H9 (cell line): ENCODE data around the gene OSM. TPM values are rescaled to one million over a fixed set of nuclear protein-coding genes. Genes with fewer than 3 reads are reported as not detected.

Source experiments
- DNase-seq: peaks from one replicate; pipeline ENCODE4 v3.0.0-alpha.2; 2017
- H2AFZ ChIP-seq: one replicate; pipeline ENCODE4 v1.6.1; 2013; ENCODE audit warnings: mild to moderate bottlenecking, low read length, control low read depth, moderate library complexity
- H2AK5ac ChIP-seq: 2 replicates; pipeline ENCODE4 v1.6.1; 2013; ENCODE audit warnings: low read length, control low read depth, mixed read lengths; ENCODE audit not compliant: insufficient read length
- H2BK120ac ChIP-seq: one replicate; pipeline ENCODE4 v1.6.1; 2013; ENCODE audit warnings: low read depth, mild to moderate bottlenecking, low read length, control low read depth, inconsistent platforms; ENCODE audit not compliant: poor library complexity, severe bottlenecking
- H2BK12ac ChIP-seq: 2 replicates; pipeline ENCODE4 v1.6.1; 2013; ENCODE audit warnings: low read length, control low read depth, mixed read lengths, low read depth; ENCODE audit not compliant: insufficient read length
- H2BK15ac ChIP-seq: 2 replicates; pipeline ENCODE4 v1.6.1; 2013; ENCODE audit warnings: low read depth, low read length, control low read depth
- H2BK20ac ChIP-seq: one replicate; pipeline ENCODE4 v1.6.1; 2013; ENCODE audit warnings: low read depth, mild to moderate bottlenecking, low read length, control low read depth, inconsistent platforms; ENCODE audit not compliant: poor library complexity, severe bottlenecking
- H2BK5ac ChIP-seq: 2 replicates; pipeline ENCODE4 v1.6.1; 2013; ENCODE audit warnings: low read length, control low read depth, mixed read lengths; ENCODE audit not compliant: insufficient read length
- H3K14ac ChIP-seq: 2 replicates; pipeline ENCODE4 v1.6.1; 2013; ENCODE audit warnings: low read length, control low read depth; ENCODE audit not compliant: insufficient read depth
- H3K18ac ChIP-seq: 2 replicates; pipeline ENCODE4 v1.6.1; 2013; ENCODE audit warnings: low read depth, mild to moderate bottlenecking, mixed read lengths, low read length, control low read depth; ENCODE audit not compliant: insufficient read length
- H3K23ac ChIP-seq: 2 replicates; pipeline ENCODE4 v1.6.1; 2013; ENCODE audit warnings: low read length, control low read depth, mixed read lengths, low read depth; ENCODE audit not compliant: insufficient read length
- H3K23me2 ChIP-seq: 2 replicates; pipeline ENCODE4 v1.6.1; 2013; ENCODE audit warnings: low read depth, mild to moderate bottlenecking, mixed read lengths, low read length, control low read depth; ENCODE audit not compliant: insufficient read length, poor library complexity, severe bottlenecking
- H3K27ac ChIP-seq: 2 replicates; pipeline ENCODE4 v1.5.1; 2013; ENCODE audit warnings: low read length, control low read depth, mixed read lengths, low read depth; ENCODE audit not compliant: insufficient read length
- H3K27me3 ChIP-seq: 2 replicates; pipeline ENCODE4 v1.6.1; 2013; ENCODE audit warnings: low read length, control low read depth, inconsistent platforms; ENCODE audit not compliant: insufficient read depth
- H3K4ac ChIP-seq: 2 replicates; pipeline ENCODE4 v1.6.1; 2013; ENCODE audit warnings: low read depth, mild to moderate bottlenecking, control low read depth, inconsistent platforms, low read length, moderate library complexity
- H3K4me1 ChIP-seq: 2 replicates; pipeline ENCODE4 v1.6.1; 2013; ENCODE audit warnings: low read length, control low read depth, inconsistent platforms; ENCODE audit not compliant: insufficient read depth
- H3K4me2 ChIP-seq: 2 replicates; pipeline ENCODE4 v1.6.1; 2013; ENCODE audit warnings: low read length, control low read depth, mixed read lengths; ENCODE audit not compliant: insufficient read length, insufficient read depth
- H3K56ac ChIP-seq: 2 replicates; pipeline ENCODE4 v1.6.1; 2013; ENCODE audit warnings: low read depth, mild to moderate bottlenecking, mixed read lengths, low read length, control low read depth; ENCODE audit not compliant: insufficient read length
- H3K79me1 ChIP-seq: 2 replicates; pipeline ENCODE4 v1.6.1; 2013; ENCODE audit warnings: low read depth, mild to moderate bottlenecking, moderate library complexity, low read length, control low read depth, inconsistent platforms; ENCODE audit not compliant: insufficient read depth, poor library complexity, severe bottlenecking
- H3K79me2 ChIP-seq: 2 replicates; pipeline ENCODE4 v1.6.1; 2013; ENCODE audit warnings: low read length, control low read depth, inconsistent platforms; ENCODE audit not compliant: insufficient read depth
- H3K9ac ChIP-seq: 2 replicates; pipeline ENCODE4 v1.6.1; 2013; ENCODE audit warnings: low read length, control low read depth, mixed read lengths; ENCODE audit not compliant: insufficient read length; ENCODE audit errors: extremely low read depth
- H3K9me3 ChIP-seq: one replicate; pipeline ENCODE4 v1.6.1; 2013; ENCODE audit warnings: low read depth, low read length, inconsistent platforms; ENCODE audit not compliant: control insufficient read depth
- H3T11ph ChIP-seq: one replicate; pipeline ENCODE4 v1.6.1; 2013; ENCODE audit warnings: mild to moderate bottlenecking, low read length, control low read depth, inconsistent platforms
- H4K20me1 ChIP-seq: one replicate; pipeline ENCODE4 v1.6.1; 2013; ENCODE audit not compliant: control insufficient read depth, insufficient read length, insufficient read depth
- H4K5ac ChIP-seq: 2 replicates; pipeline ENCODE4 v1.6.1; 2013; ENCODE audit warnings: low read depth, mild to moderate bottlenecking, mixed read lengths, low read length, control low read depth; ENCODE audit not compliant: insufficient read length
- H4K8ac ChIP-seq: replicated peaks from 2 replicates; pipeline ENCODE4 v1.6.1; 2013; ENCODE audit warnings: low read length, control low read depth, mixed read lengths, low read depth; ENCODE audit not compliant: insufficient read length
- H4K91ac ChIP-seq: 2 replicates; pipeline ENCODE4 v1.6.1; 2013; ENCODE audit warnings: low read depth, mild to moderate bottlenecking, moderate library complexity, mixed read lengths, low read length, control low read depth; ENCODE audit not compliant: insufficient read length
- H3K27ac Mint-ChIP-seq, 3 experiments: 2 replicates in 2 of 3; 3 replicates in 1 of 3; pipeline ENCODE4 v1.8.0; 2020 to 2021; ENCODE audit warnings: mixed read lengths in 3 of 3, mild to moderate bottlenecking in 1 of 3, moderate library complexity in 1 of 3
- H3K27me3 Mint-ChIP-seq: 2 replicates; pipeline ENCODE4 v1.8.0; 2021; ENCODE audit warnings: low read depth, mild to moderate bottlenecking, moderate library complexity, mixed read lengths
- H3K36me3 Mint-ChIP-seq, 3 experiments: 2 replicates in 2 of 3; 3 replicates in 1 of 3; pipeline ENCODE4 v1.8.0; 2020 to 2021; ENCODE audit warnings: low read depth in 3 of 3, mixed read lengths in 3 of 3; ENCODE audit not compliant: insufficient read depth in 1 of 3
- H3K4me1 Mint-ChIP-seq, 2 experiments: 2 replicates each; pipeline ENCODE4 v1.8.0; 2020; ENCODE audit warnings: mixed read lengths in 2 of 2
- H3K4me3 Mint-ChIP-seq, 2 experiments: 2 replicates in 1 of 2; 3 replicates in 1 of 2; pipeline ENCODE4 v1.8.0; 2020 to 2021; ENCODE audit warnings: mild to moderate bottlenecking in 2 of 2, mixed read lengths in 2 of 2, moderate library complexity in 1 of 2
- H3K9me3 Mint-ChIP-seq, 2 experiments: 2 replicates in 1 of 2; 3 replicates in 1 of 2; pipeline ENCODE4 v1.8.0; 2020; ENCODE audit warnings: mild to moderate bottlenecking in 2 of 2, mixed read lengths in 2 of 2, moderate library complexity in 1 of 2
- CTCF ChIP-seq: fragments of 200-600 bp; sonication (generic); conservative IDR thresholded peaks from 3 replicates; pipeline ENCODE4 v1.8.0; 2021; ENCODE audit warnings: antibody characterized with exemption, mild to moderate bottlenecking
- WGBS: extraction: QIAGEN DNeasy Blood & Tissue Kit; methylation state at CpG from one replicate; pipeline ENCODE4 v1.1.7; 2013; ENCODE audit warnings: missing lambda C conversion rate, low lambda C conversion rate, mixed read lengths; ENCODE audit not compliant: insufficient read length; ENCODE audit errors: extremely low coverage; 5-methylcytosine and 5-hydroxymethylcytosine counted together
- total RNA-seq: library from RNA; stranded (reverse); gene quantifications from 2 replicates; pipeline ENCODE4 v1.2.1, GENCODE V29; 2021

OSM gene
- total RNA-seq, 1 experiment from 2014 or later: not detected

- no peak overlapping the region for H2BK20ac ChIP-seq
- no peaks in the 10 kb centered on the region for H3K79me2 ChIP-seq
- no peak overlapping the region for H3K4ac ChIP-seq
- no peak for TF ChIP-seq CTCF
- H3K18ac ChIP-seq: no peak overlapping the region
- no peak overlapping the region for H3K14ac ChIP-seq
- no peak for DNase-seq
- Mint-ChIP-seq H3K4me3 (no peak overlapping the region), H3K27me3 (no peaks in the 10 kb centered on the region), H3K27ac (no peak overlapping the region; a peak in 2 of 7 replicates), H3K36me3 (peaks cover 4 to 19% (median 5%) of the 10 kb centered on the region in 3 experiments; a peak in 5 of 7 replicates), H3K4me1 (peaks cover 2 to 6% of the 10 kb centered on the region in 2 experiments; a peak in 2 of 4 replicates), H3K9me3 (peaks cover 0 to 1% of the 10 kb centered on the region in 2 experiments; a peak in 1 of 5 replicates)
- no peaks in the 10 kb centered on the region for H3K27me3 ChIP-seq
- H3K23ac ChIP-seq: no peak overlapping the region
- no peaks in the 10 kb centered on the region for H3K4me1 ChIP-seq
- no peak overlapping the region for H2AK5ac ChIP-seq
- H4K91ac ChIP-seq: no peak overlapping the region
- H4K8ac ChIP-seq: no peak overlapping the region
- no peak overlapping the region for H3K27ac ChIP-seq
- no CpG with 5 or more reads among the region's 4 CpGs for WGBS
- no peak overlapping the region for H3T11ph ChIP-seq
- H3K4me2 ChIP-seq: no peak overlapping the region
- H2BK12ac ChIP-seq: no peak overlapping the region
- H2BK5ac ChIP-seq: no peak overlapping the region
- H3K9ac ChIP-seq: no peak overlapping the region
- H4K20me1 ChIP-seq: no peaks in the 10 kb centered on the region
- no peak overlapping the region for H4K5ac ChIP-seq
- H3K79me1 ChIP-seq: no peaks in the 10 kb centered on the region
- no peaks in the 10 kb centered on the region for H3K23me2 ChIP-seq
- H3K56ac ChIP-seq: no peak overlapping the region
- H2AFZ ChIP-seq: no peak overlapping the region
- no peak overlapping the region for H2BK15ac ChIP-seq
- H2BK120ac ChIP-seq: no peak overlapping the region
- H3K9me3 ChIP-seq: no peaks in the 10 kb centered on the region
Measured at GRCh38 chr22:30296324-30296723, 29.7 kb upstream of the OSM start.
